ENCODE data around the gene ARHGAP11A. TPM values are rescaled to one million over a fixed set of nuclear protein-coding genes. Genes with fewer than 3 reads are reported as not detected.

The ARHGAP11A gene
- total RNA-seq, 4 donors from 2014 or later, result 0.49 to 5.3 (median 2.3) TPM

- Histone ChIP-seq H3K27ac (no peak overlapping the region), H3K4me1 (peaks cover 13 to 17% of the 10 kb centered on the region in 2 donors), H3K4me3 (no peak overlapping the region), H3K36me3 (no peaks in the 10 kb centered on the region), H3K27me3 (no peaks in the 10 kb centered on the region), H3K9me3 (no peaks in the 10 kb centered on the region)
- in situ Hi-C loops (cut with MboI; ENCODE audit: low sequenced_read_pairs in 4 of 4) (loop anchor here (25.0 kb wide), 2 partner anchors 330 to 480 kb away; no protein-coding TSS in a partner anchor), intact Hi-C loops (cut with DNase I; ENCODE audit: low total_unique reads) (no loop called here)
- TF ChIP-seq POLR2A (IDR thresholded peaks at IDR 0.05), result no peak
- TF ChIP-seq CTCF (IDR thresholded peaks at IDR 0.05 in 4 of 5, conservative IDR thresholded peaks at IDR 0.05 in 1 of 5), result no peak
- DNase-seq (no peak), ATAC-seq (no peak)
Measured at GRCh38 chr15:32657198-32657883, 42.0 kb downstream of the ARHGAP11A start.

- peaks cover 13 to 17% of the 10 kb centered on the region in 2 donors for H3K4me1 ChIP-seq
- DNase-seq (no peak), ATAC-seq (no peak)
- intact Hi-C loops (cut with DNase I; ENCODE audit: low total_unique reads), result no loop called here
- H3K4me3 ChIP-seq, result no peak overlapping the region
- H3K27ac ChIP-seq, result no peak overlapping the region
- H3K27me3 ChIP-seq, result no peaks in the 10 kb centered on the region
- no peaks in the 10 kb centered on the region for H3K36me3 ChIP-seq
- no peak for TF ChIP-seq CTCF (IDR thresholded peaks at IDR 0.05 in 4 of 5, conservative IDR thresholded peaks at IDR 0.05 in 1 of 5)
- no peaks in the 10 kb centered on the region for H3K9me3 ChIP-seq
- in situ Hi-C loops (cut with MboI; ENCODE audit: low sequenced_read_pairs in 4 of 4), result loop anchor here (25.0 kb wide), 2 partner anchors 329 to 479 kb away; no protein-coding TSS in a partner anchor
Measured at GRCh38 chr15:32657941-32658340, 42.6 kb downstream of the ARHGAP11A start.

GRCh38 chr15:32659340-32660155 is 44.2 kb downstream of the ARHGAP11A start:
- TF ChIP-seq POLR2A (IDR thresholded peaks at IDR 0.05), result no peak
- TF ChIP-seq CTCF (IDR thresholded peaks at IDR 0.05 in 4 of 5, conservative IDR thresholded peaks at IDR 0.05 in 1 of 5), result peak in 1 of 5 experiments; percentile 19
- Histone ChIP-seq H3K36me3 (no peaks in the 10 kb centered on the region), H3K4me3 (no peak overlapping the region), H3K27me3 (no peaks in the 10 kb centered on the region), H3K9me3 (no peaks in the 10 kb centered on the region), H3K27ac (peak overlapping the region in 1 of 4 donors; percentile 38), H3K4me1 (peaks cover 13 to 17% of the 10 kb centered on the region in 2 donors)
- in situ Hi-C loops (cut with MboI; ENCODE audit: low sequenced_read_pairs in 4 of 4), result loop anchor here (25.0 kb wide), 2 partner anchors 328 to 478 kb away; no protein-coding TSS in a partner anchor
- DNase-seq (peak; percentile 3 to 56), ATAC-seq (peak; percentile 85 to 97)
- intact Hi-C loops (cut with DNase I; ENCODE audit: low total_unique reads), result loop anchor here (5.0 kb wide), 1 partner anchor 298 kb away; no protein-coding TSS in a partner anchor

- TF ChIP-seq CTCF (IDR thresholded peaks at IDR 0.05 in 4 of 5, conservative IDR thresholded peaks at IDR 0.05 in 1 of 5) (no peak), POLR2A (IDR thresholded peaks at IDR 0.05) (no peak)
- Histone ChIP-seq H3K9me3 (no peaks in the 10 kb centered on the region), H3K36me3 (no peaks in the 10 kb centered on the region), H3K4me1 (peaks cover 13 to 17% of the 10 kb centered on the region in 2 donors), H3K27ac (no peak overlapping the region), H3K27me3 (no peaks in the 10 kb centered on the region), H3K4me3 (no peak overlapping the region)
- in situ Hi-C loops (cut with MboI; ENCODE audit: low sequenced_read_pairs in 4 of 4), result loop anchor here (25.0 kb wide), 2 partner anchors 324 to 474 kb away; no protein-coding TSS in a partner anchor
- DNase-seq (no peak), ATAC-seq (no peak)
- intact Hi-C loops (cut with DNase I; ENCODE audit: low total_unique reads), result loop anchor here (2.0 to 5.0 kb wide), 2 partner anchors 294 to 331 kb away; no protein-coding TSS in a partner anchor
Measured at GRCh38 chr15:32663671-32664070, 48.4 kb downstream of the ARHGAP11A start.
